NCI-H2171 (cell line): ENCODE results near the gene BLMH.

Source experiments
- DNase-seq: peaks from one replicate; lab custom pipeline; 2025; lab: John Stamatoyannopoulos, UW

BLMH gene

DNA sequence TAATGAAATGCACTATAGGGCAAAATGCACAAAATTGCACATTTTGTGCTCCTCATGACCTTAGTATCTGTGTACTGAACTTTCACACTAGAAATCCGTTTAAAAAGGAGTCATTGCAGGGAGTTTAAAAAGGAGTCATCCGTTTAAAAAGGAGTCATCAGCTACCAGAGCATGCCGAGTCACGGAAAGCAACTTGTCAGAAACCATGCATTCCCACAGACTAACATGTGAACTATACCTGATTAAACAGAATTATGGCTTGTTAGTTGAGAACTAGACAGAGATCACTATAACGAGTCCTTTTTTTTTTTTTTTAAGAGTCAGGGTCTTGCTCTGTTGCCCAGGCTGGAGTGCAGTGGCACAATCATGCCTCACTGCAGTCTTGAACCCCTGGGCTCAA lies 92.1 kb downstream of the BLMH start:
- no peak for DNase-seq
